HepG2 (cell line): ENCODE results near the gene RAB11FIP2. TPM values are rescaled to one million over a fixed set of nuclear protein-coding genes. Genes with fewer than 3 reads are reported as not detected.

ENCODE experiments used
- ATAC-seq: fragments of 200-7000 bp; cut with Tn5 transposase; 3 replicates; pipeline ENCODE4 v1.9.1; 2020; ENCODE audit warnings: mild to moderate bottlenecking, moderate library complexity
- BruUV-seq: library from RNA; stranded (reverse); fragments of 400-500 nt; replicated peaks from 2 replicates; lab custom pipeline; 2021; lab: Mats Ljungman, UMichigan
- CTCF ChIA-PET: fragments of 300-600 bp; formaldehyde crosslinking; extraction: SDS; loops from one replicate; lab custom pipeline; 2021; ENCODE audit warnings: low total read pairs, inconsistent platforms, low intra/inter-chr PET ratio; lab: Yijun Ruan, JAX
- POLR2A ChIA-PET: fragments of 350-600 bp; sonication (Branson Sonifier 250); formaldehyde crosslinking; loops from one replicate; lab custom pipeline; 2020; ENCODE audit warnings: antibody characterized with exemption, inconsistent platforms; lab: Yijun Ruan, JAX
- DNase-seq: peaks from one replicate; pipeline ENCODE4 v3.0.0-alpha.2; 2015; ENCODE audit warnings: low spot score
- FAIRE-seq: peaks from 3 replicates; lab custom pipeline; 2011; peaks lifted over from hg19 to GRCh38; lab: Jason Lieb, UNC
- H2AFZ ChIP-seq: one replicate; pipeline ENCODE4 v1.6.1; 2011; ENCODE audit warnings: low read length, inconsistent platforms
- H3K27ac ChIP-seq: fragments of 300-600 bp; 3 replicates; pipeline ENCODE4 v1.8.0; 2011; ENCODE audit warnings: mixed run types, mild to moderate bottlenecking, mixed read lengths, low read length, inconsistent platforms; ENCODE audit not compliant: insufficient read depth; ENCODE audit errors: extremely low read length
- H3K27me3 ChIP-seq, 2 experiments: fragments of 200-600 bp in 1 of 2; 2 replicates in 1 of 2; 3 replicates in 1 of 2; pipeline versions ENCODE4 v1.6.0 to v1.8.0; 2011; ENCODE audit warnings: low read length in 2 of 2, mild to moderate bottlenecking in 2 of 2, moderate library complexity in 2 of 2, inconsistent platforms in 1 of 2; ENCODE audit not compliant: insufficient read depth in 2 of 2, control insufficient read depth in 1 of 2
- H3K36me3 ChIP-seq, 2 experiments: fragments of 200-600 bp in 1 of 2; replicated peaks in 1 of 2; 2 replicates in 1 of 2; 3 replicates in 1 of 2; pipeline versions ENCODE4 v1.5.1 to v1.8.0; 2011; ENCODE audit warnings: low read length in 2 of 2, inconsistent platforms in 1 of 2; ENCODE audit not compliant: insufficient read depth in 2 of 2, control insufficient read depth in 1 of 2
- H3K4me1 ChIP-seq: 2 replicates; pipeline ENCODE4 v1.5.1; 2012; ENCODE audit warnings: low read length, inconsistent platforms; ENCODE audit not compliant: insufficient read depth
- H3K4me2 ChIP-seq: 2 replicates; pipeline ENCODE4 v1.6.0; 2011; ENCODE audit warnings: low read depth, low read length, inconsistent platforms
- H3K4me3 ChIP-seq, 3 experiments: fragments of 200-600 bp in 1 of 3; sonication (generic), shearing (Covaris generic) in 1 of 3; replicated peaks in 1 of 3; 2 replicates each; pipeline ENCODE4 v1.5.1; 2011 to 2016; ENCODE audit warnings: low read length in 3 of 3, inconsistent platforms in 2 of 3, low read depth in 2 of 3, mild to moderate bottlenecking in 2 of 3, control low read depth in 1 of 3, mixed read lengths in 1 of 3; ENCODE audit not compliant: insufficient read depth in 1 of 3
- H3K79me2 ChIP-seq: one replicate; pipeline ENCODE4 v1.6.1; 2011; ENCODE audit warnings: low read length, inconsistent platforms; ENCODE audit not compliant: insufficient read depth
- H3K9ac ChIP-seq: 2 replicates; pipeline ENCODE4 v1.6.0; 2011; ENCODE audit warnings: mild to moderate bottlenecking, low read depth, low read length, inconsistent platforms; ENCODE audit not compliant: insufficient read depth
- H3K9me3 ChIP-seq: 2 replicates; pipeline ENCODE4 v1.5.1; 2012; ENCODE audit warnings: mild to moderate bottlenecking, low read length
- H4K20me1 ChIP-seq: 2 replicates; pipeline ENCODE4 v1.6.0; 2011; ENCODE audit warnings: inconsistent platforms, mild to moderate bottlenecking, low read length, moderate library complexity; ENCODE audit not compliant: insufficient read depth
- AFF4 ChIP-seq: sonication (generic); formaldehyde crosslinking; IDR thresholded peaks from 2 replicates; pipeline ENCODE4 v1.4.0; 2020; ENCODE audit warnings: missing genetic modification reagents
- ARID5B ChIP-seq: IDR thresholded peaks from 2 replicates; pipeline ENCODE4 v1.4.0; 2020; ENCODE audit warnings: mild to moderate bottlenecking, missing genetic modification reagents
- DPF2 ChIP-seq: sonication (generic); formaldehyde crosslinking; IDR thresholded peaks from 2 replicates; pipeline ENCODE4 v1.4.0; 2020; ENCODE audit warnings: mild to moderate bottlenecking, low read depth, missing genetic modification reagents, borderline replicate concordance
- GMEB1 ChIP-seq: sonication (generic); formaldehyde crosslinking; IDR thresholded peaks from 2 replicates; pipeline ENCODE4 v1.5.1; 2020; ENCODE audit warnings: missing genetic modification reagents, mild to moderate bottlenecking, borderline replicate concordance
- GTF2F1 ChIP-seq: fragments of 150-350 bp; IDR thresholded peaks from 2 replicates; pipeline ENCODE4 v1.6.1; 2014; ENCODE audit warnings: low read length
- HMG20A ChIP-seq: IDR thresholded peaks from 2 replicates; pipeline ENCODE4 v1.6.1; 2016; ENCODE audit warnings: borderline replicate concordance
- MATR3 ChIP-seq: sonication (generic); formaldehyde crosslinking; IDR thresholded peaks from 2 replicates; pipeline ENCODE4 v1.4.0; 2020; ENCODE audit warnings: missing genetic modification reagents
- MED13 ChIP-seq: sonication (generic); formaldehyde crosslinking; IDR thresholded peaks from 2 replicates; pipeline ENCODE4 v1.5.0; 2020; ENCODE audit warnings: missing genetic modification reagents
- MEIS1 ChIP-seq: sonication (generic); formaldehyde crosslinking; IDR thresholded peaks from 2 replicates; pipeline ENCODE4 v1.9.0; 2021; ENCODE audit warnings: mild to moderate bottlenecking, missing genetic modification reagents, moderate library complexity, borderline replicate concordance
- NCOA5 ChIP-seq: sonication (generic); formaldehyde crosslinking; IDR thresholded peaks from 2 replicates; pipeline ENCODE4 v1.4.0; 2020; ENCODE audit warnings: missing genetic modification reagents
- RXRA ChIP-seq: sonication (generic); formaldehyde crosslinking; IDR thresholded peaks from 2 replicates; pipeline ENCODE4 v1.5.1; 2020; ENCODE audit warnings: missing genetic modification reagents
- SRY ChIP-seq: sonication (generic); formaldehyde crosslinking; IDR thresholded peaks from 2 replicates; pipeline ENCODE4 v1.8.0; 2022; ENCODE audit warnings: mild to moderate bottlenecking, missing genetic modification reagents
- TEAD3 ChIP-seq: optimal IDR thresholded peaks from 2 replicates; pipeline ENCODE3; 2016; ENCODE audit warnings: borderline replicate concordance
- TGIF2 ChIP-seq: IDR thresholded peaks from 2 replicates; pipeline ENCODE4 v1.6.1; 2016; ENCODE audit warnings: control low read depth, missing compliant biosample characterization
- ZNF232 ChIP-seq: sonication (generic); formaldehyde crosslinking; IDR thresholded peaks from 2 replicates; pipeline ENCODE4 v1.4.0; 2020; ENCODE audit warnings: missing genetic modification reagents, borderline replicate concordance
- ZNF274 ChIP-seq: sonication (generic); formaldehyde crosslinking; IDR thresholded peaks from 2 replicates; pipeline ENCODE4 v1.5.1; 2020; ENCODE audit warnings: mild to moderate bottlenecking, missing genetic modification reagents
- ZNF441 ChIP-seq: sonication (generic); formaldehyde crosslinking; IDR thresholded peaks from 2 replicates; pipeline ENCODE4 v1.7.0; 2021; ENCODE audit warnings: missing genetic modification reagents, borderline replicate concordance
- WGBS: methylation state at CpG from one replicate; pipeline ENCODE4 v1.1.6; 2017; ENCODE audit warnings: low lambda C conversion rate; 5-methylcytosine and 5-hydroxymethylcytosine counted together
- in situ Hi-C: cut with HindIII; loops from 2 replicates; pipeline ENCODE4 v1.10.0; 2017; ENCODE audit warnings: low pct_unique_long_range_greater_than_20kb; ENCODE audit not compliant: extremely low pct_ligation_motif_present
- intact Hi-C: fragments of 100-400 bp; cut with micrococcal nuclease; formaldehyde crosslinking; loops from one replicate; pipeline ENCODE4 v1.10.0; 2022; ENCODE audit not compliant: unreplicated experiment
- polyA plus RNA-seq, 8 experiments: library from polyadenylated mRNA; depleted of rRNA in 3 of 8; stranded (reverse) in 7 of 8; unstranded in 1 of 8; fragments of >200 nt; fragmentation: Illumina TruSeq in 4 of 8; extraction: Trizol in 4 of 8; gene quantifications; 2 replicates each; pipeline versions ENCODE4 v1.2.1 to v1.2.3, GENCODE V29; 2011 to 2016; ENCODE audit warnings: low read depth in 4 of 8, missing spikeins in 1 of 8, mixed read lengths in 1 of 8; ENCODE audit not compliant: insufficient read depth in 1 of 8
- total RNA-seq, 5 experiments: library from RNA; depleted of rRNA; stranded (reverse); fragments of >200 nt; fragmentation: Illumina TruSeq; extraction: Trizol; gene quantifications; 2 replicates each; pipeline ENCODE4 v1.2.3, GENCODE V29; 2016; ENCODE audit warnings: low read depth in 1 of 5

The RAB11FIP2 gene
- total and polyA plus RNA-seq, 2 of the 13 experiments (the other 11 are each of a cell fraction or from before 2014, with no cell fraction given), result 4.7 to 13.0 TPM

- TF ChIP-seq TEAD3 (CRISPR knock-in tag) (no peak), HMG20A (CRISPR knock-in tag) (no peak), DPF2 (CRISPR knock-in tag) (no peak), ZNF232 (no peak), TGIF2 (CRISPR knock-in tag) (no peak), NCOA5 (CRISPR knock-in tag) (no peak), MATR3 (CRISPR knock-in tag) (no peak), ZNF441 (no peak), RXRA (CRISPR knock-in tag) (no peak), MED13 (CRISPR knock-in tag) (no peak), ZNF274 (CRISPR knock-in tag) (no peak), MEIS1 (no peak), GMEB1 (CRISPR knock-in tag) (no peak)
These were observed 56.8 kb downstream of the RAB11FIP2 start (continued) for GRCh38 chr10:117989962-117990361.

GRCh38 chr10:117988814-117989213 lies 57.9 kb downstream of the RAB11FIP2 start:
- Histone ChIP-seq H3K9ac (no peak overlapping the region), H4K20me1 (no peaks in the 10 kb centered on the region), H3K27ac (no peak overlapping the region), H3K9me3 (no peaks in the 10 kb centered on the region), H3K36me3 (no peaks in the 10 kb centered on the region), H3K79me2 (no peaks in the 10 kb centered on the region), H3K27me3 (no peaks in the 10 kb centered on the region), H3K4me1 (no peaks in the 10 kb centered on the region; the same call in 1 of the 2 replicates), H2AFZ (no peak overlapping the region), H3K4me3 (no peak overlapping the region), H3K4me2 (no peak overlapping the region)
- no TSS peak for BruUV-seq
- no peak for TF ChIP-seq GTF2F1
- no peak for TF ChIP-seq SRY (CRISPR knock-in tag)
- TF ChIP-seq AFF4 (CRISPR knock-in tag), result no peak
- TF ChIP-seq ARID5B (CRISPR knock-in tag), result no peak
- ATAC-seq (no peak), FAIRE-seq (no peak), DNase-seq (no peak)
- in situ Hi-C loops, result no loop called here
- intact Hi-C loops, result no loop called here
- POLR2A ChIA-PET, result no interaction called here
- CTCF ChIA-PET, result no interaction called here
- 47% methylated on average over 2 of the region's 3 CpGs for WGBS
